HG02840 (cell line): ENCODE data around the gene CLMP.
"Not testable (repeated sequence)": the region's sequence is repeated elsewhere in the genome, so short reads cannot be mapped to it uniquely, and the experiment has no call there.

Source experiments
- ATAC-seq: cut with Tn5 transposase; IDR thresholded peaks from one replicate; pipeline ENCODE4 v1.9.1; 2021; ENCODE audit warnings: mild to moderate bottlenecking, moderate library complexity, moderate number of reproducible peaks; ENCODE audit not compliant: unreplicated experiment, low FRiP score

CLMP gene

DNA sequence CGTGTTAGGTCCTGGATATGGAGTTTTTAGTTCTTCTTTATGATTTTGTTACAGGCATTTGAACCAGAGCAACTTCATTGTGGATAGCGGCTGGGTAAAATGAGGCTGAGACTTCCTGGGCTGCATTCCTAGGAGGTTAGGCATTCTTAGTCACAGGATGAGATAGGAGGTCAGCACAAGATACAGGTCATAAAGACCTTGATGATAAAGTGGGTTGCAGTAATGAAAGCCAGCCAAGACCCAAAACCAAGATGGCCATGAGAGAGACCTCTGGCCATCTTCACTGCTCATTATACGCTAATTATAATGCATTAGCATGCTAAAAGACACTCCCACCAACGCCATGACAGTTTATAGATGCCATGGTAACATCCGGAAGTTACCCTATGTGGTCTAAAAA, 23.4 kb upstream of the CLMP start:
- no peak for ATAC-seq

DNA sequence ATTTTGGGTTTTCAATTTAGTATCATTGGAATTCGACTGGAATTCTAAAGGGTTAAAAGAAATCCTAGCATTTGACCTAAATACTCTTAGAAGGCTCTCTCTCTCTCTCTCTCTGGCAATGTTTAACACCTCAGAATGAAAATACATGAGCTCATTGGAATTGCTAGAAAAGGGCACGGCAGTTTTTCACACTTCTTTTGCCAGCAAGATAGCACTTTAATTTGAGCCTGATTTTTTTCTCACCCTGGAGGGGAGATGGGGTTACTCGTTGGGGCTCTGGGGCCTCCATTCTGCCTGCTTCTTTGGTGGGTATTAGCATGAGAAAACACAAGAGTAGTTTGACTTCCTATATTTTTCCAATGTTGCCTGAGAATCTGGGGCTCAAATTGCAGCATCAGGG, 22.8 kb upstream of the CLMP start:
- ATAC-seq, result no peak

DNA sequence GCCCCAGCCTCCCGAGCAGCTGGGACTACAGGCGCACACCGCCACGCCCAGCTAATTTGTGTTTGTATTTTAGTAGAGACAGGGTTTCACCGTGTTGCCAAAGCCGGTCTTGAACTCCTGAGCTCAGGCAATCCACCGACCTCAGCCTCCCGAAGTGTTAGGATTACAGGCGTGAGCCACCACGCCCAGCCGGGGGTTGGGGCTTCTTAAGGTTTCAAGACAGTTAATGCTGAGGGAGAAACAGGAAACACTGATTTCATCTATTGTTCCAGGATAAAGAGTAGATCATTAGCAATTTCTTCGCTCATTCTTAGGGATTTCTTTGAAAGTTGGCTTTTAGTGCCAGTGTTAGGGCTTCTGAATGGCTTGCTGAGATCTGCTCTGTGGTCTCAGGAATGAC, 21.2 kb upstream of the CLMP start:
- ATAC-seq, result no peak

DNA sequence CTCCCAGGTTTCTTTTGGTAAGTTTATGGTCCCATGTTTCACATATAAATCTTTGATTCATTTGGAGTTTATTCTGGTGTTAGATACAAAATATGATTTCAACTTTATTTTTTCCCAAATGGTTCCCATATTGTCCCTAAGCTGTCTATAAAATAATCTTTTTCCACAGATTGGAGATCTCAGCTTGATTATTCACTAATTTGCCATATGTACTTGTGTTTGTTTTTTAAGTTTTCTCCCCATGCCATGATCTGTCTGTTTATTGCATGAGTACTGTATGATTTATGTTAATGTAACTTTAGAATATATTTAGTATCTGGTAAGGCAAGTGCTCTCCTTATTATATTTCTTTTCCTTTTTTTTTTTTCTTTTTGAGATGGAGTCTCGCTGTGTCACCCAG, 19.9 kb upstream of the CLMP start:
- no peak for ATAC-seq

DNA sequence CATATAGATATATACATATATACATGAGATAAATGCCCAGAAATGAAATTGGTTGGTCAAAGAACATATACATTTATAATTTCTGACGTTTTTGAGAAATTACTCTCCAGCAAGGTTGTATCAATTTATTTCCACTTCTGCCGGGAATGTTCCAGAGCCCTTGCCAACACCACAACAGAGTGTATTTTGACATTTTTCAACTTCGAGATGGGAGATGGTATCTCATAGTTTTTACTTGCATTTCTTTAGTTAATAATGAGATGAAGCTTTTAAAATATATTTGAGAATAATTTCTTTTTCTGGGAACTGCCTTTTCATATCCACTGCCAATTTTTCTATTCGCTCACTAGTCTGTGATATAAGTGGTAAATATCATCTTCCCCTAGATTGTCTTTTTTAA, 19.3 kb upstream of the CLMP start:
- ATAC-seq, result no peak

DNA sequence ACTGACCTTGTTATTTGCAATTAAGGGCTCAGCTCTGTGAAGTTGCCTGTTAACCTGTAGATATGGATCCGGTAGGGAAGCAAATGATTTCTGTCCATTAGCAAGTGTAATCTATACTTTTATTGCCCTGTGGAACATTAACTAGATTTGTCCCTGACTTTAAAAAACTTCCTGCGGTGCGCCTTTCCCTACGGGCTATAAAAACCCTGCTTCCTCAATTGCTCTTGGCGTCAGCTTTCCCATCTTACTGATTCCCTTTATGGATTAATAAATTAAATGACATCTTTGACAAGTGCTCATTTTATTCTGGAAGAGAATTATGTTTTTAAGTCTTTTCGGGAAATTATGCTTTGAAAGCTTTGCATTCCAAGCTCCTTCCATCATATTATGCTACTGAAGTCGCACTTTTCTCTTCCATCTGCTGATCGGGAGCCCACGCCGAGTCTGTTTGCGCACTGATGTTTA, 18.3 kb upstream of the CLMP start:
- no peak for ATAC-seq

DNA sequence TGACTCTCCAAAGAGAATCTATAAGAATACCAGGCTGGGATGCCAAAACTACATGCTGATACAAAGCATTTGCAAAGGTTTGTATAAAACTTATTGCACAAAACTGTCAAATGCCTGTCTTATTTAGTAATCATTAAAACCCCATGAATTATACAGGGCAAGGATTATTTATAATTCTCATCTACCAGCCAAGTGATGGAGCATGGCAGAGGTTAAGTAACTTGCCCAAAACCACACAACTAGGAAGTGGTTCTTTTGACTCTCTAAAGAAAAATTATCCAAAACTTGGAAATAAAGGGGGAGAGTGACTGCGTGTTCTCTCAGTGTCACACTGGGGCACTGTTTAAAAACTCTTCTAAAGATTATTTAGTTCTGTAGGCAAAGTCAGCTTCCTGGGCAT, 17.4 kb upstream of the CLMP start:
- no peak for ATAC-seq

DNA sequence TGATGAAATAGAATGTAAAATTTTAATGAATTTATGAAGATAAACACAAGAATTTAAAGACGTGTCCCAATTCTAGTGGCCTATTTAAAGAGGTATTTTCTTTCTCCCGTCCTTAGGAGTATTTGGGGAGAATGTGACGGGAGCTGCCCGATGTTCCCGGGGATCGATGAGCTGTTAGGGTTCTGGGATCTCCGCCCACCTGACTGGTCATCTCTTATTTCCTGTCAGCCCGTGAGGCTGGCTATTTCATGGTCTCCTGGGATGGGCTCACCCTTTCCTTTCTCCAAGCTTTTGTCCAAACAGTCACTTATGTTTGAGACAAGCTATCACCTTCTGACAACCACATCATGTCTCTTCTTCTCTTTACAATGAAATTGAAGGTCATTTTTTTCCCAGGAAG, 16.9 kb upstream of the CLMP start:
- ATAC-seq, result no peak

DNA sequence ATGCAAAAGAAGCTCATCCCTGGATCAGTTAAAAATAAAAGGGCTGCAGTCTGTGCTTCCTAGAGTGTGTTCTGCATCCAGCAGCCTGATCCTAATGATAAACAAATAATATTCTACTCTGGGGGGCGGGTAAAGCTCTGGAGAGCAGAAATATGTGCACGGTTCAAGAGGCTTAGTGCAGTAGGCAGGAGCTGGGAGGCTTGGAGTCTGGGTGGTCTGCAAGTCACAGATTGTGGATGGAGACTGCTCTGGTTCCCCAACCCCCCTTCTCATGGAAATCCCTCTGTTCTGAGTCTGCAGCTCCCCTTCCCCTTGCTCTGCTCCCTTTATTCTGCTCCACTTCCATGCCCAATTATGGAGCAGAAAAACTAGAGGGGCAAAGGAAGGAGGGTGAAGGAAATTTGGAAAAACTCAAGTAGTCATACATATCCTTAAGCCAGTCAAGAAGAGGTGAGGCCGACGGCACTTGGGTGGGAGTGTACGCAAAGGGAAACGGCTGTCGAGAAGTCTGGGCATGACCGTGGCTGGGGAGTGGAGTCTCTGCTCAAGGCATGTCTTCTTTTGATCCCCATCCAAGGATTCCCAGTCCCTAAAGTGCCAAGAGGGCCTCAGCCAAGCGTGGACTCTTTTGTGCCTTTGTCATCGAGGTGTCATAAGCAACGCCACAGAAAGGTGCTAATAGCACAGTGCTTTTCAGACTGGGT, 16.3 kb upstream of the CLMP start:
- ATAC-seq, result no peak

DNA sequence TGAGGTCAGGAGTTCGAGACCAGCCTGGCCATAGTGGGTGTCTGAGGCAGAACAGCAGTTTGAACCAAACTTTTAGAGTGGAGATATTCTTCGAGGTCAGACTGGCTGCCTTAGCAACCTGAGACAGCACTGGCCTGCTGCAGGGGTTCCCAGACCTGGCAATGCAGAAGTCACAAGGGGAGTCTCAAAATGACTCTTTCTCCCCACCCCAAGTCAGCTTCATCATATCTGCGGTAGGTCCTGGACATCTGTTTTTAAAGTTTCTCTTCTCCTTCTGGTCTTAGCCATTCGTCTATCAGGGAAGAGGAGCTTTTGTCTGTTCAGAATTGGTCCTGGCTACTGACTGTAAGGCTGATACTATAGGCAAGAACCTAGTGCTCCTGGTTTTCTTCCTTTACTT, 14.5 kb upstream of the CLMP start:
- no peak for ATAC-seq

DNA sequence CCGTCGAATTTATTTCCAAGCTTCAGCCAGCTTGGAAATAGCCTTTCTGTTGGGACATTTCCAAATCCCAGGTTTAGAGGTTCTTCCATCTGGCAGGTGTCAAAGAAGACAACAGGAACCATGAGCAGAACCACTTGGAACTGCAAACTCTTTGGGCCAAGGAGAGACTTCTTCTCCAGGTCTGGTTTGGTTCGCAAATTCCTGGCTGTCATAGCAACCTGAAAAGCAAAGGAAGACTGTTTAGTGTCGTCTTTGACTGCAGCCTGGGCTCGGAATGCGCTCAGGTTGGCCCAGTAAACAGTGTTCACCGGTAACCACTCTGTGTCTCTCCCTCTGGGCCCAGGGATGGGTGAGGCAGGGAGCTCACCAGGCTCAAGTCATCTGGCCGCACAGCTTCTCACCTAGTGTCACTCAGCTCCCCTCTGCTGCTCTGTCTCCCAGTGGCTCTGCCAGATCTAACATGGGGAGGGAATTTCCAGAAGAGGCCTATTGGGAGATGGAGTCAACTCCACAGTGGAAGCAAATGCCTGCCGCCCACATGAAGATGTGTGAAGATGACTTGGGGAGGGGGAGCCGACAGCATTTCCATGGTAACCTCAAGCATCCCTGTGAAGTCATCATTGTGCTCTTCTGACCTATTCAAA, 11.9 kb upstream of the CLMP start:
- no peak for ATAC-seq

DNA sequence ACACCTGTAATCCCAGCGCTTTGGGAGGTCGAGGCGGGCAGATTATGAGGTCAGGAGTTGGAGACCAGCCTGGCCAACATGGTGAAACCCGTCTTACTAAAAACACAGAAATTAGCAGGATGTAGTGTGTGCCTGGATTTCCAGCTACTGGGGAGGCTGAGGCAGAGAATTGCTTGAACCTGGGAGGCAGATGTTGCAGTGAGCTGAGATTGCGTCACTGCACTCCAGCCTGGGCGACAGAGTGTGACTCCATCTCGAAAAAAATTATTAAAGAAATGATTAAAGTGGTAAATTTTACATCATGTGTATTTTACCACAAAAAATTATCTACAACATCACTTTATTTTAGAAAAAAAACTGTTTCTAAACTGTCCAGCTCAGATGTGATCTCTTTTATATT, 11.0 kb upstream of the CLMP start:
- ATAC-seq, result not testable (repeated sequence)

DNA sequence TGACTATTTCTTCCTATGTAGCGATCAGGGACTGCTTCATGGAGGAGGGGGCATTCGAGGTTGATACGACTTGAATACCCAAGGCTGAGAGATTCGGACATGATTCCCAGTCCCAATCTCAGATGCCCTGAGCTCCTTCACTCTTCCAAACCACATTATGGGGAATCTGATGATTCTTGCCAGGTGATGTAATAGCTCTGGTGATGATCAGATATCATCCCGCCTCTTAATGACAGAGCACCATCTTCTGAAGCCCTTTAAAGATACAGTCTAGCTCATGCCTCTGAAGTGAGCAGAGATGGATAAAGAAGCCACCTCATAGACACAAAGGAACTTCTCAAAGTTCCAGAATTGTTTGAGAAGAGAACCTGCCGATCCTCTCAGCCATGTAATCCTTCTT, 8.9 kb upstream of the CLMP start:
- ATAC-seq, result no peak

DNA sequence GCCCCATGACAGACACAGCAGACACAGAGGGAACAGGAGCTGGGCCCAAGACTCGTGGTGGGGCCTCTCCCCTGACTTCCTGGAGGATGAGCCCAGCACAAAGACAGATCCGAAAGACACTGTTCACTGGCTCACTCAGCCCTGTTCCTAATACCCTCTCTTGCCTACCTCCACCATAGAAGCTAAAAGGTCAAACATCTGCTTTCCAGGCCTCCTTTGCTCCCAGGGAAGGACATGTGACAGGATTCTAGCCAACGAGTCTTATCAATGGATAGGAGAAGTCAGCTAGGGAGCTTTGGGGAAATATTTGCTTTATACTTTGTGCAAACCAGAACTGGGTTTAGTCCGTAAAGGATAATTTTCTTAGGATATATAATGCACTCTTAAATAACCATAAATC, 8.4 kb upstream of the CLMP start:
- ATAC-seq, result no peak

DNA sequence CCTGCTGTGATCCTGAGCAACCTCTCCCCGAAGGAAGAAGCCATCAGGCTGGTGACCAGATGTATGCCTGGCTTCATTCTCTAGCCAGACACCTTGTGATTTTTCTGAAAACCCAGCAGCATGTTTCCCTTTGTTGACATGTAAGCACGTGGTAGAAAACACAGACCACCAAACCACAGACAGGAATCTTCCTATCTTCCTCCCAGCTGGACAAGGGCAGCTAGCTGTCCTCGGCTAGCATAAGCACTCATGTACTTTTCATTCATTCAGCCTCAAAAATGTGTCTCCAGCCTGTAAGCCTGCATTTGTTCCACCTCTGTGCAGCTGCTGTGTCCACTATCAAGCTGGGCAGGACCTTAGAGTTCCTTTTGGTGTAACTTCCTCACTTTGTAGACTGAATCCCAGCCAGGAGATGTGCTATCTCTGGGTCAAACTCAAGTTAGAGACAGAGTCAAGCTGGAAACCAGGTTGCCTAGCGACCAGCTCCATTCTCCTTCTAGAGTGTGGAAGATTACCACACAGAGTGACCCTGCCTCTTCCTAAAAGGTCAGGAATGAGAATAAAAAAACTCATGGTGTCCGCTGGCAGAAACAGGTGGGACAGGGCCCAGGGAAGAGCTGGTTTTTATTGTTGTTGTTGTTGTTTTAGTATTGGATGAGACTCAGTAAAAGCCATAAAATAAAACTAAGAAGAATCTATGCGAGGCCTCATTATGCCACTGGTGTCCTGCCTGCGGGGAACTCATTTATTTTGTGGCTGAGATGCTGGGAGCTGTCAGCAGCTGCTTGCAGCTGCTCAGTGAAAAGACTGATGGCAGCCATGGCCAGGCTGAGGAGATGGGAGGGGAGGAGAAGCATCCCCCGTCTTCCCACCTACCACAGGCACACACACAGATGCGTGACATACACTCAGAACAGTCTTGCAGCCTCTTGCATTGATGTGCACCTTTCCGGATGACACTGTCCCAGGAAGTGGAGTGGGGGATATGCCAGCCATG, 7.4 kb upstream of the CLMP start:
- no peak for ATAC-seq

DNA sequence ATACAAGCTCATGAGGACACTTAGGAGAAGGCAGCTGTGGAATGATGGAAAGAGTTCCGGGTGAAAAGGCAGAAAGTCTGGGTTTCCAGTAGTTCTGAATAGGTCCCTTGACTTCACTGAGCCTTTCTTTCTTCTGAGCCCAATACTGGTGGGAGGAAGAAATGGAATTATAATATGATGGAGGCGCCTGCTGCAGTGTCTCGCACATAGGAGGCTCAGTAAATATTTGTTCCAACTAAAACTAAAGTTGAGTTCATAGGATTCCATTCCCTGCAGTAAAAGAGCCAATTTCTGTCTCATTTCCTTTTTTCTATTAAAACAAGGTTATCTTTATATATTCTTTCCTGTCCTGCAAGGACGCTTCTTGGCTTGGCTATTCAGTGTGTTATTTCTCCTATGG, 5.2 kb upstream of the CLMP start:
- ATAC-seq, result no peak

DNA sequence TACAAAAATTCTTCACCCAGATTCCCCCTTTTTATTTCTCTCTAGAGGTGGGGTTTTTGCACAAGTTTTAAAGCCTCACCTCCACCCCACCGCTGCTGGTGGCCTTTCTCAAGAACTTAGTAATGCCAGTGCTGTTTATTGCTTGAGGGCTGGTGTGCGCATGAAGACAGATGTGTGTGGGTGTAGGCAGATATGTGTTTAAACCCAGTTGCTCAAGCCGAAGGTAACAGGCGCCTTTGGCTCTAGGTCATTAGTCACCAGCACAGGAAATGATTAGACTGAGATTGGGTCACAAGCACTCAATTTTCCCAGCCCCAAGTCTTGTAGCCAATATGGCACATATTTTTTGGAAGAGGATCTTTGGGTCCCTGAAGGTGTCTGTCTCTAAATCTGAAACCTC, 2.7 kb upstream of the CLMP start:
- ATAC-seq, result no peak

DNA sequence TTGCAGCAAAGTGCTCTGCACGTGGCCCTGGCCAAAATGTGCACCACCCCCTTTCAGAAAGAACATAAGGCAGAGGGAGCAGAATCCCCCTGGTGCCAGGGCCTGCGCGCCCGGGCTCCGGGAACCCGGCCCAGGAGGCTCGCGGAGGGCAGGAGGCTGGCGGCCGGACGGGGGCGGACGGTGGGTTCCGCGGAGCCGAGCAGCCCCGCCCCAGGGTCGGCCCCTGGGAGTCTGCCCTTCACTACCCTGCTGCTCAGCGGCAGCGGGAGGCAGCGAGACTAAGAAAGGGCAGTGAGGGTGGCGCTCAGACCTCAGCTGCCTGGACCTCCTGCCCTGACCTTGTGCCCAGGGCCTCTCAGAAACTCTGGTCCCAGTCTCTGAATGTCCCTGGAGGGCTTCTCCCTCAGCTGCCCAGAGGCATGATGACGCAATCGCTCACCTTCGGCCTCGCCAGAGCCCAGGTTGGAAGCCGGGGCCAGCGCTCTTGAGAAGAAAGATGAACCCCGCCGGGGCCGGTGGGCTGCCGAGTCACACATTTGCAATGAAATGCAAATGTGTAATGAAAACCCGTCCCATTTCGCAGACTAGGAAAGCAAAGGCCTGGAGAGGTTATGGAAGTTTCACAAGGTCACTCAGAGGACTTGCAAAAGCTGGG, 1.1 kb upstream of the CLMP start:
- no peak for ATAC-seq

DNA sequence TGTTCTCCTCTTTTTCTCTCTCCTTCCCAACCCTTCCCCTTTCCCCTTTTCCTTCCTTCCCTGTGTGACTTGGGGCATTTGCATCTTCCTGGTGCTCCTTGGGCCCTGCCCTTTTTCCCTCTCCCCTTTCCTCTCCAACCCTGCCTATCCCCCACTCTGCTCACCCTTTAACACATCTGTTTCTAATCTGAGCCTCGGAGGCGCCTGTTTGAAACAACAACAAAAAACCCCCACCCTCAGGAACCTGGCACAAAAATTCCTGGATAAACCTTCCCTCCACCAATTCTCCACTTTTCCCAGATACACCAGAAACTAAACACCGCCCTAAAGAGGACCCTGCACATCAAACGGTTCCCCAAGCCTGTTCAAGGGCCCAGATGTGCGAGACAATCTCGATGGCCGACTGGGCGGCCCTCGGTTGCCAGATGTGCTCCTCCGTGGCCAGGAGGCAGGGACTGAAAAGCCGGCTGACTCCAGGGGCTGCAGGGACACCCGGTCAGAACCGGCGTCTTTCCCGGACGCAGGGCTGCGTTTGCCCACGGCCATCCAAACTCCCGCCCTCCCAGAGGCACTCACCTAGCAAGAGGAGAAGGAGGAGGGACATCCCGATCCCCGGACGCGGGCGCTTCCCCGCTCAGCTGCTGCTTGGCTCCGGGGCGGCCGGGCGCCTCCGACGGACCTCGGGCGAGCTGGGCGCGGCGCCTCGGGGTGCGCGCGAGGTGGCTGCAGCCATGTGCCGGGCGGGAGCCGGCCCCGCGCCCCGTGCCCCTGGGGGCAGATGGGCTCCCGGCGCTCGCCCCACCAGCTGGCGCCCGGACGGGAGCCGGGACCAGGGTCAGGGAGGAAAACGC, 486 bp downstream of the CLMP start:
- ATAC-seq, result no peak

DNA sequence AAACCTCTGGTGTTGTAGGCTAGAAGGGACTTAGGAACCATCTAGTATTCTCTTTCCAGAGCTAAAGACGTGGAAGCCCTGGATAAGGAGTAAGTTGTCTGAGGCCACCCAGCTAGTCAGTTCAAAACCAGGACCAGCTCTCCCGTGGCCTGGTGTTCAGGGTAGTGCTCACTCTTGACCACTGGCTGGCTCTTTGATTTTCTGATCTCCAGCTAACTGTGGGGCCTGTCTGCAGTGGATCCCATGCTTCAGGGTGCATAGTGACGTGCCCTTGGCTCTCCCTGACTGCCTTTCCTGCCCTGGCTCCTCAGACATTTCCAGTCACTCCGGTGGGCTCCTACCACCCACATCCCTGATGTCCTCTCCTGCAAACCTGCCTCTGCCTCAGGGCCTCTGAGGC, 1.3 kb downstream of the CLMP start:
- ATAC-seq, result no peak
